ENCODE data around the gene ERAL1.

DNA sequence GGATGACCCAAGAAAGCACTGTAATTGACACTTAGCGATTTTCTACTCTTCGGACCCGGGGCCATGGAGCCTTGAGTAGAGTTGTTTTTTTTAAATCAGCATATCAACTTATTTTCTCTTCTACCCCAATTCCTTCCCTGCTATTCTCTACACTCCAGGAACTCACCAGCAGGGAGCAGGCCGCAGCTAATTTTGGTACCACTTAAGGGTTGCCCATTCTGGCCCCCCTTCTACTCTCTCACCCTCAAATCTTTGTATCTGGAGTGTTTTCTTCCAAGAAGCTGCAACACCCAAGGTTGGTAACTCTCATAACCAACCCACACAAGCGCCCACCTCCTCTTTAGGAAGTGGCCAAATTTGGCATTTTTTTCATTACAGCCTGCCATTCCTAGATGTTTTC is 5.5 kb upstream of the ERAL1 start:
- TF ChIP-seq POLR2A (IDR thresholded peaks at IDR 0.05; ENCODE audit: insufficient read depth in 1 of 2, low read depth in 2 of 2, low read length in 2 of 2) (no peak), RXRA (CRISPR knock-in tag; IDR thresholded peaks at IDR 0.05) (no peak)

Data from HepG2 (cell line).